SU-DHL-6 (cell line): ENCODE measurements around the gene P2RY13.

Experiments used
- EZH2phosphoT487 ChIP-seq: fragments of 200-600 bp; sonication (generic), shearing (Covaris generic); conservative IDR thresholded peaks from 2 replicates; pipeline ENCODE4 v1.6.1; 2018; ENCODE audit warnings: mild to moderate bottlenecking, antibody characterized with exemption, low read length, moderate library complexity, mixed read lengths
- TF ChIP-seq, protein P1 (sequence below): fragments of 200-600 bp; sonication (generic); IDR thresholded peaks from one replicate; pipeline ENCODE4 v1.5.1; 2017; ENCODE audit warnings: antibody characterized with exemption, mild to moderate bottlenecking, low read length, moderate library complexity; ENCODE audit not compliant: insufficient read depth, poor library complexity, severe bottlenecking

DNA sequence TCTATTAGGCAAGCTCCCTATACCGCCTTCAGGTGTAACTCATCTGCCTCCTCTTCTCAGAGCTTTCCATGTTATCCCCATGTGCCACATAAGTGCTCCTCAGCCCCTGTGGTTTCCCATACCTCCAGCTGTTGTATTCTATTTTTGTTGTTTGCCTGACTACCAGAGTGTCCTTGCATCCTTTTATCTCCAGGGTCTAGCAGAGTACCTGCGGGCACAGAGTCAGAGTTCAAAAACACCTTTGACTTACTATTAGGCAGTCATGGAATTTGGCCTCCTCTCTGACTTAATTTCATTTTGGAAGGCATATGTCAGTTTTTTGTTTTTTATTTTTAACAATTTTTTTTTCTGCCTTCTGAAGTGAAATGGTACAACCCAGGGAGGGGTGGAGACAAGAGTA, 19.8 kb downstream of the P2RY13 start:
- TF ChIP-seq, protein P1, sequence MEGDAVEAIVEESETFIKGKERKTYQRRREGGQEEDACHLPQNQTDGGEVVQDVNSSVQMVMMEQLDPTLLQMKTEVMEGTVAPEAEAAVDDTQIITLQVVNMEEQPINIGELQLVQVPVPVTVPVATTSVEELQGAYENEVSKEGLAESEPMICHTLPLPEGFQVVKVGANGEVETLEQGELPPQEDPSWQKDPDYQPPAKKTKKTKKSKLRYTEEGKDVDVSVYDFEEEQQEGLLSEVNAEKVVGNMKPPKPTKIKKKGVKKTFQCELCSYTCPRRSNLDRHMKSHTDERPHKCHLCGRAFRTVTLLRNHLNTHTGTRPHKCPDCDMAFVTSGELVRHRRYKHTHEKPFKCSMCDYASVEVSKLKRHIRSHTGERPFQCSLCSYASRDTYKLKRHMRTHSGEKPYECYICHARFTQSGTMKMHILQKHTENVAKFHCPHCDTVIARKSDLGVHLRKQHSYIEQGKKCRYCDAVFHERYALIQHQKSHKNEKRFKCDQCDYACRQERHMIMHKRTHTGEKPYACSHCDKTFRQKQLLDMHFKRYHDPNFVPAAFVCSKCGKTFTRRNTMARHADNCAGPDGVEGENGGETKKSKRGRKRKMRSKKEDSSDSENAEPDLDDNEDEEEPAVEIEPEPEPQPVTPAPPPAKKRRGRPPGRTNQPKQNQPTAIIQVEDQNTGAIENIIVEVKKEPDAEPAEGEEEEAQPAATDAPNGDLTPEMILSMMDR: no peak
- TF ChIP-seq EZH2phosphoT487: no peak
